Measurements from ENCODE around the gene PRPF19.

DNA sequence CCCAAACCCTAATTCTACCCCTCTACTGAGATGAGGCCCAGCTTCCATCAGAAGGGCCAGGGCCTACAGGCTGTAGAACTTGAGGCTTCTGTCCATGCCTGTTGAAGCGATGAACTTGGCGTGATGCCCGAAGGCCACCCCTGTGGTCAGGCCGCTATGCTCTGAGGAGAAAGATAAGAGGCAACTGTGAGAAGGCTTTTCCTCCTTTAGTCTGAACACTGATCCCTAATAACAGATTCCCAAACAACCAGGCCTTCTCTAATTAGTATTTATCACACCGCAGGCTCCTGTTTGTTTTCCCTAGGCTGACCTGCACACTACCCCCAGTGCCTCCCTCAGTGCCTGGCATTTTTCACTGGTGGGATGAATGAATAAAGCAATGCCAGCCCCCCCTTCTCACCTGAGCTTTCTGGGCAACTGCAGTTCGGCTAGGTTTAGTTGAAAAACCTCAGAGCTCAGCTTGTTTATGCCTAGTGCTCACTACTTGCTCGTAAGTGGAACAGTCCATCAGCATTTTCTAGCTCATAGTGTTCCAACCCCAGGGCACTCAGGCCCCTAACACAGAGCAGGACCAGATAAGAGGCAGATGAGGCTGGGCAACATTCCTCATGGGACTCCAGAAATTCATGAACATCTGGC lies 15.2 kb downstream of the PRPF19 start:
- no peak for TF ChIP-seq POLR2A (IDR thresholded peaks at IDR 0.05)
- TF ChIP-seq, protein P1, sequence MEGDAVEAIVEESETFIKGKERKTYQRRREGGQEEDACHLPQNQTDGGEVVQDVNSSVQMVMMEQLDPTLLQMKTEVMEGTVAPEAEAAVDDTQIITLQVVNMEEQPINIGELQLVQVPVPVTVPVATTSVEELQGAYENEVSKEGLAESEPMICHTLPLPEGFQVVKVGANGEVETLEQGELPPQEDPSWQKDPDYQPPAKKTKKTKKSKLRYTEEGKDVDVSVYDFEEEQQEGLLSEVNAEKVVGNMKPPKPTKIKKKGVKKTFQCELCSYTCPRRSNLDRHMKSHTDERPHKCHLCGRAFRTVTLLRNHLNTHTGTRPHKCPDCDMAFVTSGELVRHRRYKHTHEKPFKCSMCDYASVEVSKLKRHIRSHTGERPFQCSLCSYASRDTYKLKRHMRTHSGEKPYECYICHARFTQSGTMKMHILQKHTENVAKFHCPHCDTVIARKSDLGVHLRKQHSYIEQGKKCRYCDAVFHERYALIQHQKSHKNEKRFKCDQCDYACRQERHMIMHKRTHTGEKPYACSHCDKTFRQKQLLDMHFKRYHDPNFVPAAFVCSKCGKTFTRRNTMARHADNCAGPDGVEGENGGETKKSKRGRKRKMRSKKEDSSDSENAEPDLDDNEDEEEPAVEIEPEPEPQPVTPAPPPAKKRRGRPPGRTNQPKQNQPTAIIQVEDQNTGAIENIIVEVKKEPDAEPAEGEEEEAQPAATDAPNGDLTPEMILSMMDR (IDR thresholded peaks at IDR 0.05), result no peak
